HFFc6 (cell line): ENCODE measurements around the gene UGGT1. TPM values are rescaled to one million over a fixed set of nuclear protein-coding genes. Genes with fewer than 3 reads are reported as not detected.

Source experiments
- DNase-seq: peaks from one replicate; pipeline ENCODE4 v3.0.0-alpha.2; 2018
- H3K27ac Mint-ChIP-seq: 2 replicates; pipeline ENCODE4 v1.8.0; 2020; ENCODE audit warnings: mild to moderate bottlenecking, mixed read lengths
- H3K27me3 Mint-ChIP-seq: 2 replicates; pipeline ENCODE4 v1.8.0; 2021; ENCODE audit warnings: mild to moderate bottlenecking, moderate library complexity, mixed read lengths; ENCODE audit not compliant: insufficient read depth
- H3K36me3 Mint-ChIP-seq: 2 replicates; pipeline ENCODE4 v1.8.0; 2021; ENCODE audit warnings: low read depth, mixed read lengths
- H3K4me1 Mint-ChIP-seq: 2 replicates; pipeline ENCODE4 v1.8.0; 2020; ENCODE audit warnings: low read depth, mixed read lengths
- H3K4me3 Mint-ChIP-seq: 2 replicates; pipeline ENCODE4 v1.8.0; 2020; ENCODE audit warnings: mild to moderate bottlenecking, moderate library complexity, mixed read lengths
- H3K9me3 Mint-ChIP-seq: 2 replicates; pipeline ENCODE4 v1.8.0; 2020; ENCODE audit warnings: mild to moderate bottlenecking, mixed read lengths
- CTCF ChIP-seq: fragments of 200-600 bp; sonication (generic); IDR thresholded peaks from 2 replicates; pipeline ENCODE4 v1.5.0; 2021; ENCODE audit warnings: antibody characterized with exemption, mild to moderate bottlenecking
- total RNA-seq, 6 experiments: library from RNA; stranded (reverse); fragmentation: NEBNext Ultra II Directional; extraction: Animal tissue kit (Norgen Biotek cat#: 25700); gene quantifications; 2 replicates in 1 of 6; 3 replicates in 5 of 6; pipeline ENCODE4 v1.2.3, GENCODE V29; 2021

The UGGT1 gene
- total RNA-seq, 6 experiments from 2014 or later = 60.8 to 74.5 (median 71.8) TPM

- Mint-ChIP-seq H3K27me3 (no peaks in the 10 kb centered on the region; the same call in 1 of the 2 replicates), H3K4me3 (no peak overlapping the region), H3K27ac (peak overlapping the region; percentile 49), H3K9me3 (no peaks in the 10 kb centered on the region), H3K36me3 (peaks cover 32% of the 10 kb centered on the region), H3K4me1 (peaks cover 28% of the 10 kb centered on the region)
- DNase-seq = peak; percentile 75
- peak; percentile 88 for TF ChIP-seq CTCF
Observed at GRCh38 chr2:128178650-128179460, 87.9 kb downstream of the UGGT1 start.

DNA sequence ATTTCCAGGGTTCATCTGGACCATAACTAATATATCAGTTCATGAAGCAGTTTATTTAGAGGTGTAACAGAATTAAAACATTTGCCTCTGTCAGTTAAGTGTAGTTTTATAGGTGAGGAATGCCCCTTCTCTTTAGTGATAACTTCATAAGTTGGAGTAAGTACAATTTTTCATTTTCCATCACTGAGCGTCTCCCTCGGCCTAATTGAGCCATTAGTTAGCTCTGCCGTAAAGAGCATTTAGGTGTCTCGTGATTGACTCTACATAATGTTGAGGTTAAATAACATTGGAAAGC, 88.4 kb downstream of the UGGT1 start:
- Mint-ChIP-seq H3K4me3 (no peak overlapping the region), H3K36me3 (peaks cover 32% of the 10 kb centered on the region), H3K4me1 (peaks cover 33% of the 10 kb centered on the region), H3K27ac (peak overlapping the region; percentile 49; the same call in 1 of the 2 replicates), H3K27me3 (no peaks in the 10 kb centered on the region; the same call in 1 of the 2 replicates), H3K9me3 (no peaks in the 10 kb centered on the region)
- no peak for DNase-seq
- peak; percentile 7 for TF ChIP-seq CTCF

DNA sequence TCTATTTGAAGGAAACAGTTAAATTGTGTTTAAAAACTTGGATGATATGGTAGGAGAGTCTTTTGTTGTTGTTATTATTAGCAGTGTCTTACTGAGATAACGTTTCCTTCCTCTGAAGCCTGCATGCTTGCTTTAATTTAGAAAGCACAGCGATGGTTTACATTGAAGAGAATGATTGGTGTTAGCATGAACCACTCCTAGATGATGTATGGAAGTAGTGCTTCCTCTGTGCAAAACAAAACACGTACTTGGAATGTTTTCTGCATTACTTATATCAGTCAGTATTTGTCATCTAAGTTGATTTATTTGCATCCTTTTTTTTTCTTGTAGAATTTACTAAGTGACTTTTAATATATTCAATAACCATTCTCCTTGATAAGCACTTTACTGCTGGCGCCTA, 89.0 kb downstream of the UGGT1 start:
- H3K27ac Mint-ChIP-seq = peak overlapping the region; percentile 40; the same call in 1 of the 2 replicates
- no peaks in the 10 kb centered on the region for H3K9me3 Mint-ChIP-seq
- DNase-seq = no peak

DNA sequence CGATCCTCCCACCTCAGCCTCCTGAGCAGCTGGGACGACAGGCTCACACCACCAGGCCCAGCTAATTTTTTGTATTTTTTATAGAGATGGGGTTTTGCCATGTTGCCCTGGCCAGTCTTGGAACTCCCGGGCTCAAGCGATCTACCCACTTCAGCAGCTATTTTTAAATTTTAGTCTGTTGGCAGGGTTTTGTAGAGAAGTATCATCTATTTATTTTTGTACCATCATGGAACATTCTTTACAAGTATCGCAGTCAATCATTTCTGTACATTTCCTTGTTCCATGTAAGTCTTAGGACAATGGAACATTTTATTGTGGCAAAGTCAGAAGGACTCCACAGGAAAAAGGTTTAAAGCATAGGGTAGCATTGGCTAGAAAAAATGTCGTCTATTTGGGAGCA, 94.6 kb downstream of the UGGT1 start:
- peaks cover 28% of the 10 kb centered on the region for H3K4me1 Mint-ChIP-seq
- H3K36me3 Mint-ChIP-seq = peaks cover 44% of the 10 kb centered on the region
- no peak for TF ChIP-seq CTCF
- H3K4me3 Mint-ChIP-seq = no peak overlapping the region
- no peaks in the 10 kb centered on the region for H3K9me3 Mint-ChIP-seq
- no peak overlapping the region for H3K27ac Mint-ChIP-seq
- H3K27me3 Mint-ChIP-seq = no peaks in the 10 kb centered on the region; the same call in 1 of the 2 replicates
- no peak for DNase-seq

More for the DNA sequence above, 89.0 kb downstream of the UGGT1 start:
- Mint-ChIP-seq H3K4me1 (peaks cover 36% of the 10 kb centered on the region), H3K4me3 (no peak overlapping the region), H3K36me3 (peaks cover 36% of the 10 kb centered on the region), H3K27me3 (no peaks in the 10 kb centered on the region; the same call in 1 of the 2 replicates)
- no peak for TF ChIP-seq CTCF

DNA sequence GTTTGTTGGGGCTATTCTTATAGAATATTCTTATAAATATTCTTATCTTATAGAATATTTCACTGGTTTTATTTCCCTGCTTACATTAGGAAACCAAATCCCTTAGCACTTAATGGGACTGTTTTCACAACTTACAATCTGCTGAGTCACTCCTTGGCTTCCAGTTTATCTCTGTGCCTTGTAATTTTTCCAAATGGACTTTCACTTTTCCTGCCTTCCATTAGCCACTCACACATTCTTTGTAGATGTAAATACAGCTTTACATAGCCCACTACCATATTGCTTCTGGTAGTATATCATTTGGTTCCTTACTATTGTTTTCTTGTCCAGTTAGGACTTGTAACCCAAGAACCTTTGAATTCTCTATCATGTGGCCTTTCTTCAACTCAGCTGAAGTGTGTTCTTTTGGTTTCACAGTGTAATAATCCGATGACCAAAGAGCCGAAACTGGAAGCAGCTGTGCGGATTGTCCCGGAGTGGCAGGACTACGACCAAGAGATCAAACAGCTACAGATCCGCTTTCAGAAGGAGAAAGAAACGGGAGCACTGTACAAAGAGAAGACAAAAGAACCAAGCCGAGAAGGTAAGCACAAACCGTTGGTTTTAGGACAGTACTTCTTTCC, 96.1 kb downstream of the UGGT1 start:
- Mint-ChIP-seq H3K4me3 (no peak overlapping the region), H3K36me3 (peaks cover 28% of the 10 kb centered on the region), H3K27me3 (no peaks in the 10 kb centered on the region; the same call in 1 of the 2 replicates), H3K27ac (peak overlapping the region; percentile 59), H3K4me1 (peaks cover 28% of the 10 kb centered on the region), H3K9me3 (no peaks in the 10 kb centered on the region)
- DNase-seq = peak; percentile 28
- no peak for TF ChIP-seq CTCF
